ENCODE measurements around the gene NPLOC4.
A peak's percentile ranks its signal among the peaks of the same experiment; 100 is the strongest.

NPLOC4 gene

DNA sequence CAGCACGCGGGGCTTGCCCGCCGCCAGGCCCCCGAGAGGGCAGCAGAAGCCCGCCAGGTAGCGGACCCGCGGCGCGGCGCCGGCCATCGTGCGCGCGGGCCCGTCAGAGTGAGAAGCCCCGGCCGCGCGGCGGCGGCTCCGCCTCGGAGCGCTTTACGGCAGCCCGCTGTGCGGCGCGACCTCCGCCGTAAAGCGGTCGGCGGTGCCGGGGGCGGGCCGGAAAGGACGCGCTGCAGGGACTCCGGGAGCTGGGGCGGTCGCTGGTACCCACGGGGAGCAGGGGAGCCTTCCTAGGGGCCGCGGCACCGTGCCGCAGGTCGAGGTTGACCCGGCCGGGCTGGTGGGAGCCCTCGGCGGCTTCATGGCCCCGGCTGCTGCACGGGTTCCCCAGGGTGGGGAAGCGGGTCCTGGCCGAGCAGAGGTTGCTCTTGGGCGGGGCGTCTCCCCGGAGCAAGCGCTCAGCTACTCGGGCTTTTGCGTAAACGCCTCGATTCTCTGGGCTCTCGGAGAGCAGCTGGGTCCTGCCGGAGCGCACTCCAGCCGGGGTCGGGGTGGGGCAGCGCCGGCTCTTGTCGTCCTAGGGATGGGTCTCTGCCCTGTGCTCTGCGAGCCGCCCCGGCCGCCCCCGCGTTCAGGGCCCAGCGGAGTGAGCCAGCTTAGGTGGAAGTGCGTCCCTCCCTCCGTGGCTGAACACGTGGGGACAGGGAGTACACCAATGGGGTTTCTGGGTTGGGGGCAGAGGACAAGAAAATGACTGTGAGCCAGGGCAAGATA lies 84.5 kb downstream of the NPLOC4 start, which contains the start of gene FAAP100:
TSS of gene FAAP100 (minus strand) at position 110 of the 774 bp plus-strand sequence. CDS start at position 87, 23 bp downstream.
- H3K4me1 Mint-ChIP-seq = peaks cover 35 to 63% of the 10 kb centered on the region in 2 donors
- peaks cover 30 to 39% of the 10 kb centered on the region in 2 donors for H3K36me3 Mint-ChIP-seq
- no peaks in the 10 kb centered on the region for H3K27me3 Mint-ChIP-seq
- H3K9me3 Mint-ChIP-seq = no peaks in the 10 kb centered on the region
- ATAC-seq (replicated peaks) (peak; percentile 68 to 73), DNase-seq (peak; percentile 86)
- peak within 1 kb of the TSS; percentile 96 for H3K27ac Mint-ChIP-seq
- peak within 1 kb of the TSS; percentile 91 to 98 for H3K4me3 Mint-ChIP-seq

DNA sequence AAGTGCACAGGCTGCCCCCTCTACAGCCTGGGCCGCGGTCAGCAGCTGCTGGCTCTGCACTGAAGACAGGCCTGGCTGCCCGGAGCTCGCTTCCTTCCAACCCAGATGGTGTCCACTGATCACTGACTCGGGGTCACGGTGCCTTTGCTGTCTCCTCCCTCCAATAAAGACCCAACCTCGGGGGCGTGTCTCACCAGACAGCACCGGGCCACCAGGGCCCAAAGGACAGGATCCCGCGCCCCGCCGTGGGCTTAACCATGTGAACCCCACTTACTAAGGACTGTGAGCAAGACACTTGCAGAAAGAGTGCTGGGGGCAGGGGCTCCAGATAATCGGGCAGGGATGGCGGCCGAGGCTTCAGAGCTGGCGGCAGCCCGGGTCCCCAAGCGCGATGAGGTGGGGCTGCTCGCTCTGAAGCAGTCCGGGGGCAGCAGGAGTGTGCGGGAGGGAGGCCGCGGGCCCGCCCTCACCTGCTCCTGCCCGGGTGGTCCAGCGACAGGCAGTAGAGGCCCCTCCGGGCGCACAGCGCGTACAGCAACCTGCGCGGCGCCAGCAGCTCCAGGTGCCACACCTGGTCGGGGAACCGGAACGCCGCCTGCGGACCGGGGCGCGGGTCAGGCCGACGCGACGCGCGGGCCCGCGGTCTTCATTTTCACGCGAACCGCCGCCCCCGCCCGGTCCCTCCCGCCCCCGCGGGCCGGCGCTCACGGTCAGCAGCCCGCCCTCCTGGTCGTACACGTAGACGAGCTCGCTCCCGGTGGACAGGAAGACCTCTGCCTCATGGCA lies 85.3 kb downstream of the NPLOC4 start:
- no peaks in the 10 kb centered on the region for H3K9me3 Mint-ChIP-seq
- peaks cover 31 to 35% of the 10 kb centered on the region in 2 donors for H3K36me3 Mint-ChIP-seq
- DNase-seq (no peak), ATAC-seq (replicated peaks) (peak; percentile 5 to 11)
- peaks cover 35 to 56% of the 10 kb centered on the region in 2 donors for H3K4me1 Mint-ChIP-seq
- H3K27ac Mint-ChIP-seq = peak overlapping the region; percentile 89
- peak overlapping the region; percentile 91 to 98 for H3K4me3 Mint-ChIP-seq
- H3K27me3 Mint-ChIP-seq = no peaks in the 10 kb centered on the region

GRCh38 chr17:81550830-81551457 lies 86.0 kb downstream of the NPLOC4 start:
- Mint-ChIP-seq H3K4me3 (peak overlapping the region; percentile 91 to 98), H3K4me1 (peaks cover 35 to 49% of the 10 kb centered on the region in 2 donors), H3K27ac (no peak overlapping the region), H3K27me3 (no peaks in the 10 kb centered on the region), H3K9me3 (no peaks in the 10 kb centered on the region), H3K36me3 (peaks cover 33 to 37% of the 10 kb centered on the region in 2 donors)
- ATAC-seq (replicated peaks) = no peak
- no peak for DNase-seq

DNA sequence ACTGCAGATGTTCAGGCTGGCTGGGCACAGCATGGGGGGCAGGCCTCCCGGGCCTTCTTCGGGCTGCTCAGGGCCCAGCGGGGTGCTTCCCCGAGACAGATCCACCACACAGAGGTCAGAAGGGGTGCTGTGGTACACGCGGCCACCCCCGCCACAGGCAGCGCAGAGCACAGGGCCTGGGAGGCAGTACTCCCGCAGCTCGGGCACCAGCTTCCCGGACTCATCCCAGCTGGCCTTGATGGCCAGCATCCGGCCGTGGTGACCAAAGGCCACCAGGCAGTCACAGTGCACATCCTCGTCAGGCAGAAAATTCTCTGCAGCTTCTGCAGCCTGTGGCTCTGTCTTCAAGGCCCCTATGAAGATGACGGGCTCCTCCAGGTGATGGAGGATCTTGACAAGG lies 86.6 kb downstream of the NPLOC4 start:
- no peak for ATAC-seq (replicated peaks)
- H3K9me3 Mint-ChIP-seq = no peaks in the 10 kb centered on the region
- H3K36me3 Mint-ChIP-seq = peaks cover 32 to 39% of the 10 kb centered on the region in 2 donors
- H3K27ac Mint-ChIP-seq = peak overlapping the region; percentile 25
- no peaks in the 10 kb centered on the region for H3K27me3 Mint-ChIP-seq
- peak overlapping the region; percentile 91 to 98 for H3K4me3 Mint-ChIP-seq
- peaks cover 35 to 48% of the 10 kb centered on the region in 2 donors for H3K4me1 Mint-ChIP-seq
- DNase-seq = no peak

GRCh38 chr17:81549826-81550225 lies 87.1 kb downstream of the NPLOC4 start:
- H3K36me3 Mint-ChIP-seq = peaks cover 34 to 42% of the 10 kb centered on the region in 2 donors
- no peak for ATAC-seq (replicated peaks)
- DNase-seq = no peak
- H3K27me3 Mint-ChIP-seq = no peaks in the 10 kb centered on the region
- H3K9me3 Mint-ChIP-seq = no peaks in the 10 kb centered on the region
- H3K4me1 Mint-ChIP-seq = peaks cover 34 to 48% of the 10 kb centered on the region in 2 donors
- peak overlapping the region; percentile 17 to 98 for H3K4me3 Mint-ChIP-seq
- peak overlapping the region; percentile 25 for H3K27ac Mint-ChIP-seq

GRCh38 chr17:81549031-81549557 lies 87.8 kb downstream of the NPLOC4 start:
- H3K27ac Mint-ChIP-seq = no peak overlapping the region
- ATAC-seq (replicated peaks) (no peak), DNase-seq (no peak)
- peaks cover 41 to 43% of the 10 kb centered on the region in 2 donors for H3K36me3 Mint-ChIP-seq
- peaks cover 30 to 43% of the 10 kb centered on the region in 2 donors for H3K4me1 Mint-ChIP-seq
- no peaks in the 10 kb centered on the region for H3K27me3 Mint-ChIP-seq
- H3K9me3 Mint-ChIP-seq = no peaks in the 10 kb centered on the region
- H3K4me3 Mint-ChIP-seq = peak overlapping the region; percentile 18 to 21

DNA sequence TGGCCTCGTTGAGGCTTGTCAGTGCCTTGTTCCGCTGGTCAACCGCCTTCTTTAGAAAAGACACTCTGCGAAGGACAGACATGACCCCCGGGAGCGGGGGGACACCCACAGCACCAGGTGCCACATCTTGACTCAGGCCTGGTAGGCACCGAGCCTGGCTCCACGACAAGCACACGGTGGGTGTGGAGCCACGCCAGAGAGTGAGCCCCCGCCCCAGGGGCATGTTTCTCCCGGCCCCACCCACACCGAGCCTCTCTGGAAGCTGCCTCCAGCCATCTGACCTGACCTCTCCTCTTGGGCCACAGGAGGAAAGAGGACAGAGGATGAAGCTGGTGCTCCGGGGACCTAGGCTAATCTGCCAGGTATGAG lies 89.3 kb downstream of the NPLOC4 start:
- ATAC-seq (replicated peaks) = no peak
- Mint-ChIP-seq H3K36me3 (peaks cover 44 to 51% of the 10 kb centered on the region in 2 donors), H3K27me3 (no peaks in the 10 kb centered on the region), H3K9me3 (no peaks in the 10 kb centered on the region), H3K27ac (no peak overlapping the region), H3K4me1 (peaks cover 22 to 28% of the 10 kb centered on the region in 2 donors), H3K4me3 (no peak overlapping the region)
- no peak for DNase-seq

DNA sequence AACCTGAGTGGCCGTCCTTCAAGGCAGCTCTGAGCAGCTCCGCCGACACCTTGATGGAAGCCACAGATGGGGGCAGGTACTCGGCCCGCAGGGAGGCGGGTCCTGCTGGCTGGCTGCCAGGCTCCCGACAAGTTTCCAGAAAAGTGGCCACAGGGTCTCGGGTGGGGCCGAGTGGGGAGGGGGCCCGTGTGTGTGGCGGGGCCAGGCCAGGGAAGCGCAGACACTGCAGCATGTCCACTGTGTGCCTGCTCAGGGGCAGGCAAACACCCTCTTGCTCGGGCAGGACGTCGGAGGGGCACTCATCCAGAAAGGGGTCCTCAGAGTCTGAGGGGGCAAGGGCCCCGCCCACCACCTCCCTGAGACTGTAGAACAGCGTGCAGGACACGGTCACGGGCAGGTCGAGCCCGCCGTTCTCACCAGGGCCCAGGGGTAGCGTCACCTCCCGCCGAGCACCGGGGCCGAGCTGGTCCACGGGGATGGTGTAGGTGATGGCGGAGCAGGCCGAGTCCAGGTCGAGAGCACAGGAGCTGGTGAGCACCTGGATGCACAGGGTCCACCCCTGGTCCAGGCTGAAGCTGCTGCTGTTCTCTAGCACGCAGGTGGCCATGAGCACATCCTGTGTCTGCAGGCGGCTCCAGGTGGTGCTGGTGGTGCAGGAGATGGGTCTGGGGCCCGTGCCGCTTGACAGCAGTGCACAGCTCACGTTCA lies 89.9 kb downstream of the NPLOC4 start:
- H3K4me1 Mint-ChIP-seq = peaks cover 22 to 28% of the 10 kb centered on the region in 2 donors
- DNase-seq (no peak), ATAC-seq (replicated peaks) (no peak)
- H3K9me3 Mint-ChIP-seq = no peaks in the 10 kb centered on the region
- no peaks in the 10 kb centered on the region for H3K27me3 Mint-ChIP-seq
- H3K4me3 Mint-ChIP-seq = no peak overlapping the region
- H3K27ac Mint-ChIP-seq = no peak overlapping the region
- H3K36me3 Mint-ChIP-seq = peaks cover 48 to 56% of the 10 kb centered on the region in 2 donors

DNA sequence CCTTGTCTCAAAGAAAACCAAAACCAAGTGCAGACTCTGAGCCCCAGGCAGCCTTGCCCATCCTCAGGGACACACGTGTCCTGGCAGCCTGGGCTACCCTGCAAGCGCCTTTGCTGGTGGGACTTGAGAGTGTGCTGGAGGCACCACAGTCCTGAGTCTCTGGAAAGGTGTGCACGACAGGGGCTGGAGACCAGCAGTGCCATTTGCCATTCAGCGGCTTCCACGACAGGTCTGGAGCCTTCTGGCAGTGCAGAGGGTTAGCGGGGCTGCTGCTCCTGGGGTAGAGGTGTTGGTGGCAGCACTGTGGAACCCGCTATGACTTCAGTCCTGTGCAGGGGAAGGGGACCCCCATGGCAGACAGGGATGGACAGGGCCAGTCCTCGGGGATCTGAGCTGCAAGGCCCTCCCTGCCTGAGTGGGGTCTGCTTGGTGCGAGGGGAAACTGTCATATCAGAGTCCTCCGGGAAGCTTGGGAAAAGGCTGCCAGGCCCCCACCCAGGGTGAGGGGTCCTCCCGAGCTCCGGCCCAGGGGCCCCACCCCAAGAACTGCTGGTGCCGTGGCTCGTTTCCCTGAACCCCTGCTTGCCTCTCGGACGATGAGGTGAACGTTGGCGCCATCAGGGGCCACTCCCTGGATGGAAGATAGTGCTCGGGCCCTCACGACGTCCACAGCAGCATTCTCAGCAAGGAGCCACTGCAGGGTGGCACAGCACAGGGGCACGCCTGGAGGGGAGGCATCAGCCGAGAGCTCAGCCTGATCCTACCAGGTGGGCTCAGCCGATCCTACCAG lies 91.6 kb downstream of the NPLOC4 start:
- DNase-seq = no peak
- no peak for ATAC-seq (replicated peaks)
- Mint-ChIP-seq H3K9me3 (no peaks in the 10 kb centered on the region), H3K4me3 (no peak overlapping the region), H3K27me3 (no peaks in the 10 kb centered on the region), H3K4me1 (peaks cover 12 to 14% of the 10 kb centered on the region in 2 donors), H3K27ac (no peak overlapping the region), H3K36me3 (peaks cover 54 to 57% of the 10 kb centered on the region in 2 donors)

DNA sequence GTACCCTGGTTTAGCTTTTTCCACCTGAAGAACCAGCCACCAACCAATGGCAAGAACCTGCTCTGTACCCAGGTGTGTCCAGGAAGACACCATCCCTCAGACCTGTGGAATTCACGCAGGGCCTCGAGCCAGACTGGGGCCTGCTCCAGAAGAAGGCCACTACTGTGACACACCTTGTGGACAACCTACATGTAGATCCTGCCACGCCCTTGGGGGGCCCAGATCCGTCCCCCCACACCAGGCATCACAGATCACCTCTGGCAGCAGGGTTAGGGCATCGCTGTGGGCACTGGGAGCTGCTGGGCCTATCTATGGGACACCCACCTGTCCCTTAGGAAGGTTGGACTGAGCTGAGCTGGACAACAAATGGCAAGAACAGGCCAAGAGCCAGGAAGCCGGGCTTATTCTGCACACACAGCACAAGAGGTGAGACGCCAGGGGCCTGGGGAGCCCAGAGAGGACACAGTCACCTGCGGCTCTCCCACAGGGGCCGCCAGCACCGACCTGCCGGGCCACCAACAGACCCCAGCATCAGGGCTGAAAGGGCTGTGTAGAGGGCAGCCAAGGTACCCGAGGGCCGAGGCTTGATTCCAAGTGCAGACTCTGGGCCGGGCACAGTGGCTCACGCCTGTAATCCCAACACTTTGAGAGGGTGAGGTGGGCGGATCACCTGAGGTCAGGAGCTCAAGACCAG lies 92.5 kb downstream of the NPLOC4 start:
- Mint-ChIP-seq H3K9me3 (no peaks in the 10 kb centered on the region), H3K4me3 (no peak overlapping the region), H3K27ac (no peak overlapping the region), H3K36me3 (peaks cover 48% of the 10 kb centered on the region in 2 donors), H3K27me3 (no peaks in the 10 kb centered on the region), H3K4me1 (peaks cover 4 to 5% of the 10 kb centered on the region in 2 donors)
- no peak for DNase-seq
- ATAC-seq (replicated peaks) = no peak

DNA sequence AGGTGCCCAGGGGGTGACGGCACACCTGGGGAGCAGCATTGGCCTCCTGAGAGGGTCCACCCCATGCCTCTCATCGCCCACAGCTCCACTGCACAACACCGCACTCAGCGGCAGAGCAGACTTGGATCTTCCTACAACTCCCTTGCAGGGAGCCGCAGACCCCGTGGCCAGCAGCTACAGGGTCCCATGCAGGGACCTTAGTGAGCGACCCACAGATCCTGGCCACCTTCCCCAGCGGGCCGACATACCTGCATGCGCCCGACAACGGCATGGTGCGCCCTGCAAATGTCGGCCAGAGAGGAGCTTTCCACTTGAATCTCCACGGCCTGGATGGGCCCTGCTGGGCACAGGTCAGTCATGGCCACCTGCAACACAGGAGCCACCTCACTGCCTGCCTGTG lies 93.2 kb downstream of the NPLOC4 start:
- peaks cover 47 to 50% of the 10 kb centered on the region in 2 donors for H3K36me3 Mint-ChIP-seq
- H3K27ac Mint-ChIP-seq = no peak overlapping the region
- ATAC-seq (replicated peaks) (no peak), DNase-seq (no peak)
- H3K27me3 Mint-ChIP-seq = no peaks in the 10 kb centered on the region
- H3K4me3 Mint-ChIP-seq = no peak overlapping the region
- no peaks in the 10 kb centered on the region for H3K9me3 Mint-ChIP-seq
- peaks cover 0 to 1% of the 10 kb centered on the region in 2 donors for H3K4me1 Mint-ChIP-seq

DNA sequence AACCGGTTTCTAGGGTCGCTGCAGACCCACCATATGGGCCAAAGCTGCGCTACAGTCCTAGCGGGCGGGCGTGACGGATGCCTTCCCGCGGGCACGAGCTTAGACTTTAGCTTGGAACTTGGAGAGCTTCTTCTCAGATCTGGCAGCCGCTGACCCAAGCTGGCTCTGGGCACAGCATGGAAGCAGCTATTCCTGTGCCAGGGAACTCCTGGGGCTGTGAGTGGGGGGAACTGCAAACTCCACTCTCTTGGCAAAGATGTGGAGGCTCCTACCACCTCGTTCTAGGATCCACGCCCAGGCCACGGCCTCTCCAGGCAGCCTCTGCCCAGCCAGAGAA lies 93.6 kb downstream of the NPLOC4 start:
- H3K4me3 Mint-ChIP-seq = no peak overlapping the region
- DNase-seq (no peak), ATAC-seq (replicated peaks) (no peak)
- H3K27ac Mint-ChIP-seq = no peak overlapping the region
- H3K27me3 Mint-ChIP-seq = no peaks in the 10 kb centered on the region
- H3K9me3 Mint-ChIP-seq = no peaks in the 10 kb centered on the region
- H3K4me1 Mint-ChIP-seq = peaks cover 0 to 1% of the 10 kb centered on the region in 2 donors
- peaks cover 51 to 53% of the 10 kb centered on the region in 2 donors for H3K36me3 Mint-ChIP-seq
